Memory B cell (primary cell): ENCODE measurements around the gene SMAGP.
"Not testable (repeated sequence)": the region's sequence is repeated elsewhere in the genome, so short reads cannot be mapped to it uniquely, and the experiment has no call there.

Experiments used
- ATAC-seq: fragments of 150-1000 bp; cut with Tn5 transposase; 2 replicates; pipeline ENCODE4 v1.10.0; 2021; ENCODE audit warnings: low read depth, mild to moderate bottlenecking, moderate library complexity
- DNase-seq, 2 donors: peaks; one replicate each; pipeline ENCODE4 v3.0.0; 2022; ENCODE audit warnings: low spot score in 2 of 2
- H3K27ac Mint-ChIP-seq: one replicate; pipeline ENCODE4 v1.8.0; 2022; ENCODE audit warnings: mild to moderate bottlenecking, moderate library complexity, mixed read lengths
- H3K27me3 Mint-ChIP-seq: one replicate; pipeline ENCODE4 v1.8.0; 2022; ENCODE audit warnings: mixed read lengths
- H3K36me3 Mint-ChIP-seq: one replicate; pipeline ENCODE4 v1.8.0; 2022; ENCODE audit warnings: mild to moderate bottlenecking, mixed read lengths
- H3K4me1 Mint-ChIP-seq: one replicate; pipeline ENCODE4 v1.8.0; 2022; ENCODE audit warnings: mixed read lengths
- H3K4me3 Mint-ChIP-seq: one replicate; pipeline ENCODE4 v1.8.0; 2022; ENCODE audit warnings: mild to moderate bottlenecking, moderate library complexity, mixed read lengths
- H3K9me3 Mint-ChIP-seq: one replicate; pipeline ENCODE4 v1.8.0; 2022; ENCODE audit warnings: mixed read lengths

SMAGP gene

DNA sequence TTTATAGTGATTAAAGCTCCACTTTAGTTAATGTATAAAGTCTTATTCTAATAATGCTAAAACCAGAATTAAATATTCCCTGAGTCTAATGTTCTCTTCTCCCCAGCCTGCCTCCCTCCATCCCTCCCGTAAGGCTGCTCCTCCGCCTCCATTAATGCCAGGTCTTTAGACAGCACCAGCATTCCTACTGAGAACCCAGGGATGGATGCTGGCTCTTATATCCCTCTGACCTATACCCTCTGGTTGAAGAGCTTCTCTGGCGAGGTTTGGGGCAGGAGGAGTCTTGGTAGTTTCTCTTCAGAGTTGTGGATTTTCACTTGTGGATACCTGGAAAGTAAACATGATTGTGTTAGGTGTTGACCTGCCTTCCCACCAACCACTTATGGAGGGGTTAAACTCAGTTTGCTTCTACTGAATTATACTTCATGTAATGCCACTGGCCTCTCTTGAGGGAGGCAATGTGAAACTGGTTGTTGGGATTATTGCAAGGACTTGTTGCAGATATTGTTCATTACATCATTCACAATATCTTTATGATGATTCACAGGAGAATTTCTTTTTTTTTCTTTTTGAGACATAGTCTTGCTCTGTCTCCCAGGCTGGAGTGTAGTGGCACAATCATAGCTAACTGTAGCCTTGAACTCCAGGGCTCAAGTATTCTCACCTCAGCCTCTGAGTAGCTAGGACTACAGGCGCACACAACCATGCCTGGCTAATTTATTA is 11.1 kb upstream of the SMAGP start:
- H3K36me3 Mint-ChIP-seq: peaks cover 18% of the 10 kb centered on the region
- H3K4me1 Mint-ChIP-seq: peaks cover 2% of the 10 kb centered on the region
- H3K4me3 Mint-ChIP-seq: no peak overlapping the region

DNA sequence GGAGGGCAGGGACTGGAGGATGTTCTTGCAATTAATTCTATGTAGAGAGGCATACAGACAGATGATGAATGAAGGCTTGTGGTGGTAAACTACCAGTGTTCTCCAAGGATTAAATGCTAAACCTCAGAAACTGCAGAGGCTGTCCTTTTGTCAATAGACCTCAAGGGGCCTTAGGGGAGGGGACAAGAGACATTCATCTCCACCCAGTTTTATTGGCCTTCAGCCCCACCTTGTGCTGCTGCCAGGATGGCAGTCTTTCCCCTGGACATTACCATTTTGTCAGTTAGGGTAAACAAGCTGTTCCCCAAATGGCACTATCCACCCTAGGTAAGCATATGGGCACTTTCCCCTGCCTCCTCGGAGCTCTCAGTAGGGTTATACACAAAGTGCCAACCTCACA is 4.9 kb upstream of the SMAGP start:
- no peak overlapping the region for H3K27ac Mint-ChIP-seq
- H3K4me1 Mint-ChIP-seq: peaks cover 11% of the 10 kb centered on the region
- no peaks in the 10 kb centered on the region for H3K27me3 Mint-ChIP-seq
- H3K36me3 Mint-ChIP-seq: no peaks in the 10 kb centered on the region
- DNase-seq (no peak), ATAC-seq (no peak)
- H3K9me3 Mint-ChIP-seq: no peaks in the 10 kb centered on the region
- no peak overlapping the region for H3K4me3 Mint-ChIP-seq

More for the DNA sequence above, 11.1 kb upstream of the SMAGP start:
- H3K9me3 Mint-ChIP-seq: no peaks in the 10 kb centered on the region
- H3K27ac Mint-ChIP-seq: no peak overlapping the region
- no peaks in the 10 kb centered on the region for H3K27me3 Mint-ChIP-seq
- ATAC-seq (no peak), DNase-seq (no peak)

DNA sequence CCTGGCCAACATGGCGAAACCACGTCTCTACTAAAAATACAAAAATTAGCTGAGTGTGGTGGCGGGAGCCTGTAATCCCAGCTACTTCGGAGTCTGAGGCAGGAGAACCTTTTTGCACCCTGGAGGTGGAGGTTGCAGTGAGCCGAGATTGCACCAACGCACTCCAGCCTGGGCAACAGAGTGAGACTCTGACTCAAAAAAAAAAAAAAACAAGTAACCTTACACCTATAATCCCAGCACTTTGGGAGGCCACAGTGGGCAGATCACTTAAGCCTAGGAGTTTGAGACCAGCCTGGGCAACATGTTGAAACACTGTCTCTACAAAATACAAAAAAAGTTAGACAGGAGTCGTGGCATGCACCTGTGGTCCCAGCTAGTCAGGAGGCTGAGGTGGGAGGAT is 2.6 kb upstream of the SMAGP start:
- ATAC-seq, H3K27me3 Mint-ChIP-seq, DNase-seq, H3K9me3 Mint-ChIP-seq, H3K27ac Mint-ChIP-seq, H3K36me3 Mint-ChIP-seq, H3K4me3 Mint-ChIP-seq: not testable (repeated sequence)
- peaks cover 22% of the 10 kb centered on the region for H3K4me1 Mint-ChIP-seq

DNA sequence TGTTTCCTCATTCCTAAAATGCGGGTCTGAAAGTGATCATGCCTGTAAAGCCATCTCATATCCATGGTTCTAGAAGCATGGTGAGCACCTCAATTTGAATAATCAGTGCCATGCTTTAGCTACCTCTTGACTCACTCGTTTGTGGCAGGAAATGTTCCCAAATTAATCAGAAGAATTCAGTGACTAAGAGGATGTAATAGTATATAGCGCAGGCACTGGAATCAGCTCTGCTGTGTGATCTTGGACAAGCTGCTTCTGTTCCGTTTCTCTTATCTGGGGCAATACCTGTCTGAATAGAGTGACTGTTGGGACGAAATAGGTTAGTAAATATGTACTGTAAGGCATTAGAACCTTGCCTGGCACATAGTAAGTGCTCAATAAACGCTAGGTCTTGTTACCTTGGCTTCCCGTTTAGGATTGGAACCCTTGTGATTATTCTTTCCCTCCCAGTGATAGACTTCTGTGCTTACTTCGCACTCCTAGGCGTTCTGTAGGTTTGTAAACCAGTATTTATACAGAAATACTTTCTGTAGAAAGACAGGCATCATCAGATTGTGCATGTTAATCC is 820 bp upstream of the SMAGP start:
- ATAC-seq (peak; percentile 7), DNase-seq (no peak)
- no peaks in the 10 kb centered on the region for H3K9me3 Mint-ChIP-seq
- peaks cover 24% of the 10 kb centered on the region for H3K4me1 Mint-ChIP-seq
- peaks cover 5% of the 10 kb centered on the region for H3K36me3 Mint-ChIP-seq
- H3K4me3 Mint-ChIP-seq: peak overlapping the region; percentile 94
- H3K27ac Mint-ChIP-seq: peak overlapping the region; percentile 84
- no peaks in the 10 kb centered on the region for H3K27me3 Mint-ChIP-seq

DNA sequence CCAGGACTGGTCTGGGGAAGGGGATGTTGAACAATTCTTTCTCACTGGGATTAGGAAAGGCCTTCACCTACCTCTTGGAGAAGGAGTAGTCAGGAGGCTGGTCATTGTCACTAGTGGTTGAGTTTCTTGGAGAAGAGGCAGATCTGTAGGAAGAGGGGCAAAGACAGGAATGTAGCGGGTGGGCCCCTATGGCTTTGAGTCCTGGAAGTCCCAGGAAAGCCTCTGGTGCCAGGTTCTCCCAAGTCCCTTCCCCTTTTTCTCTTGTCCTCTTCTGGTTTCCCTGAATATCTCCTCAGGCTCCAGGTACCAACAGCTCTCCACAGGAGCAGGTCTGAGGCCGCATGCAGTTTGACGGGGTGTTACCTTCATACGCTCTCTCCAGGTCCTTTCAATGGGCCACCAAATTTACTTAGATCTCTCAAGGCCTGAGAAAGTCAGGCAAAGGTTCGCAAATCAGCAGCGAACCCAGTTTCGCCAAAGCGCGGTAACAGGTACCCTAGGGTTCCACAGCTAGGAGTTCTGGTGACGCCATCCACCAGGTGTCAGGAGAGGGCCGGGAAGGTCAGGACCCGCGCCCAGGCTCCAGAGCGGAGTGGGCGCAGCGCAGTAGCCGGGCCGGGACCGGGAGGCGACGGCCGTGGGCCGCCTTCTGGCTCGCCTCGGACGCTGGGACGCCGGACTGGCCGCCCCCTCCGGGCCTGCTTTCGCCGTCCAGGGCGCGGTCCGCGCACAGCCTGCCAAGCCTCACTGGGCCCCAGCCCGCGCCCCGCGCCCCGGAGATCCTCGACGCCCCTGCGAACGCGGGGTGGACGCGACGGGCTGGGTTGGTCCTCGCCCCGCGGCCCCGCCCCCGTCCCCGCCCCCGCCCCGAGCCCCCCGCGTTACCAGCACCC is 795 bp downstream of the SMAGP start:
- Mint-ChIP-seq H3K9me3 (peaks cover 2% of the 10 kb centered on the region), H3K27me3 (no peaks in the 10 kb centered on the region), H3K27ac (peak overlapping the region; percentile 80), H3K4me3 (peak overlapping the region; percentile 87), H3K4me1 (peaks cover 33% of the 10 kb centered on the region), H3K36me3 (peaks cover 8% of the 10 kb centered on the region)
- DNase-seq (peak; percentile 45 to 63), ATAC-seq (peak; percentile 59)

DNA sequence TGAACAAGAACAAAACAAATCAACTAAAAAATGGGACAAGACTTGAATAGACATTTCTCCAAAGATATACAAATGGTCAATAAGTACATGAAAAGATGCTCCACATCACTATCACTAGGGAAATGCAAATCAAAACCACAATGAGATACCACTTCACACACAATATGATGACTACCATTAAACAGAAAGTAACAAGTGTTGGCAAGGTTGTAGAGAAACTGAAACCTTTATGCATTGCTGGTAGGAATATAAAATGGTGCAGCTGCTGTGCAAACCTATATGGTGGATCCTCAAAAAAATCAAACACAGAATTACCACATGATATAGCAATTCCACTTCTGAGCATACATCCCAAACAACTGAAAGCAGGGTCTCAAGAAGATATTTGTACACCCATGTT is 5.2 kb downstream of the SMAGP start:
- DNase-seq: no peak
- peaks cover 33% of the 10 kb centered on the region for H3K4me1 Mint-ChIP-seq
- peaks cover 11% of the 10 kb centered on the region for H3K36me3 Mint-ChIP-seq
- H3K27ac Mint-ChIP-seq: peak overlapping the region; percentile 17
- H3K27me3 Mint-ChIP-seq: no peaks in the 10 kb centered on the region
- peaks cover 2% of the 10 kb centered on the region for H3K9me3 Mint-ChIP-seq
- H3K4me3 Mint-ChIP-seq: no peak overlapping the region
- peak; percentile 55 for ATAC-seq

DNA sequence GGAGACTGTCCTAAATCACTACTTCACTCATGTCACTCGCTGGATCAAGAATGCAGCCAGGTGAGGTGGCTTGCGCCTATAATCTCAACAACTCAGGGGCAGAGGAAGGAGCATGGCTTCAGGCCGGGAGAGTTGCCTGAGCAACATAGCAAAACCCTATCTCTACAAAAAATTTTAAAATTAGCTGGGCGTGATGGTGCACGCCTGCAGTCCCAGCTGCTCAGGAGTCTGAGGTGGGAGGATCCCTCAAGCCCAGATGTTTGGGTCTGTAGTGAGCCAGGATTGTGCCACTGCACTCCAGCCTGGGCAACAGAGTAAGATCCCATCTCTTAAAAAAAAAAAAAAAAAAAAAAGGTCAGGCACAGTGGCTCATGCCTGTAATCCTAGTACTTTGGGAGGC is 5.9 kb downstream of the SMAGP start:
- DNase-seq (no peak), ATAC-seq (no peak)
- peaks cover 11% of the 10 kb centered on the region for H3K36me3 Mint-ChIP-seq
- no peaks in the 10 kb centered on the region for H3K27me3 Mint-ChIP-seq
- peak overlapping the region; percentile 16 for H3K27ac Mint-ChIP-seq
- no peak overlapping the region for H3K4me3 Mint-ChIP-seq
- peaks cover 30% of the 10 kb centered on the region for H3K4me1 Mint-ChIP-seq
- peaks cover 2% of the 10 kb centered on the region for H3K9me3 Mint-ChIP-seq

DNA sequence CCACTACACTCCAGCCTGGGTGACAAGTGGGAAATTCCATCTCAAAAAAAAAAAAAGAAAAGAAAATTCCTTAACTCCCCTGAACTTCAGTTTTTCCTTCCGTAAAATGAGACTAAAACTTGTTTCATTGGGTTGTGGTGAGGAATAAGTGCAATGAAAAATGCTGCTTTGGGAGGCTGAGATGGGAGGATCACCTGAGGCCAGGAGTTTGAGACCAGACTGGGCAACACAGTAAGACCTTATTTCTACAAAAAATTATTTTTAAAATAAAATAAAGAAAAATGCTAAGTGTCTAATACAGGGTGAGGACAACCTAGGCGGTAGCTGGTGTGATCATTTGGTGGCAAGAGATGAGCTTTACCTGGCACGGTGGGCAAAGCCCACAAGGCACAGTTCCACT is 6.9 kb downstream of the SMAGP start:
- Mint-ChIP-seq H3K27ac (no peak overlapping the region), H3K36me3 (peaks cover 11% of the 10 kb centered on the region), H3K9me3 (peaks cover 2% of the 10 kb centered on the region), H3K4me3 (no peak overlapping the region), H3K4me1 (peaks cover 24% of the 10 kb centered on the region), H3K27me3 (no peaks in the 10 kb centered on the region)
- no peak for ATAC-seq
- DNase-seq: no peak

DNA sequence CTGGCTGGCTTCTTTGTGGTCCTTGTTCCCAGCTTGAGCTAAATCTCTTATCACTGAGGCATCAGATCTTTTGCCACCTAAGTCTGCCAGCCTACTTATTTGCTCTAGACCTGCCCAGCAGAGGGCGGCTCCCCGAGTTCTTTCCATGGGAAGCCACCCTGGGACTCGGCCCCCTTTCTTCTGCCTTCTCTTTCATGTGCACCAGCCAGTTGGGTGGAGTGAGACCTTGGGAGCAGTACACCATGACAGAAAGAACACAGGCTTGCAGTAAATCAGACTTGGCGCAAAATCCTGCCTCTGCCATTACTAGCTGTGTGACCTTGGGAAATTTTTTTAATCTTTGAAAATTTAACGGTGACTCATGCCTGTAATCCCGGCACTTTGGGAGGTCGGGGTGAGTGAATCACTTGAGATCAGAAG is 7.4 kb downstream of the SMAGP start:
- Mint-ChIP-seq H3K27me3 (no peaks in the 10 kb centered on the region), H3K9me3 (peaks cover 2% of the 10 kb centered on the region), H3K36me3 (peaks cover 9% of the 10 kb centered on the region), H3K4me3 (no peak overlapping the region), H3K27ac (no peak overlapping the region), H3K4me1 (peaks cover 19% of the 10 kb centered on the region)
- ATAC-seq (peak; percentile 41), DNase-seq (no peak)

DNA sequence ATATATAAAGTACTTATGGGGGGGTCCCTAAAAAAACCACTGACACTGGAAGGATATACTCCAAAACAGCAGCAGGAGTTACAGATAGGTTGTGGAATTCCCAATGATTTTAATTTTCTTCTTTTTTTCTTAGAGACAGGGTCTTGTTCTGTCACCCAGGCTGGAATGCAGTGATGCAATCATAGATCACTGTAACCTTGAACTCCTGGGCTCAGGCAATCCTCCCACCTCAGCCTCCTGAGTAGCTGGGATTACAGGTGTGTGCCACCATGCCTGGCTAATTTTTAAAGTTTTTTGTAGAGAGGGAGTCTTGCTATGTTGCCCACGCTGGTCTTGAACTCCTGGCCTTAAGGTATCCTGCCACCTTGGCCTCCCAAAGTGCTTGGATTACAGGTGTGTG is 10.6 kb downstream of the SMAGP start:
- H3K4me1 Mint-ChIP-seq, H3K27ac Mint-ChIP-seq, H3K27me3 Mint-ChIP-seq, ATAC-seq, H3K9me3 Mint-ChIP-seq, DNase-seq, H3K4me3 Mint-ChIP-seq: not testable (repeated sequence)
- peaks cover 13% of the 10 kb centered on the region for H3K36me3 Mint-ChIP-seq

DNA sequence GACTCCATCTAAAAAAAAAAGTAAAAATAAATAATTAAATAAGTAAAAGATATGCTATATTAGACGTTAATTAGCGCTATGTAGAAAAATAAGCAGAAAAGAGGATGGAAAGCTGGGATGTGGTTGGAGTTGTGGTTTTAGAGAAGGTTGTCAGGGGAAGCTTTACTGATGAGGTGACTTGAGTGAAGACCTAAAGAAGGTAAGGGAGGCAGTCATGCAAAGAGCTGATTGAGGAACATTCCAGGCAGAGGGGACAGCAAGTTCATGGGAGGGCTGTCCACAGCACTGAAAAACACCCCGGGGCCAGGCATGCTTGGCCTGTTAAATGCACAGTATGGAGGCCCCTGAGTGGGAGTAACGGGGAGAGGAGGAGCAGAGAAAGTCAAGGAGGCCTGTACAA is 15.7 kb downstream of the SMAGP start:
- Mint-ChIP-seq H3K4me3 (no peak overlapping the region), H3K36me3 (peaks cover 17% of the 10 kb centered on the region), H3K27ac (no peak overlapping the region), H3K9me3 (no peaks in the 10 kb centered on the region), H3K27me3 (no peaks in the 10 kb centered on the region), H3K4me1 (peaks cover 4% of the 10 kb centered on the region)
- ATAC-seq: no peak
- DNase-seq: no peak

DNA sequence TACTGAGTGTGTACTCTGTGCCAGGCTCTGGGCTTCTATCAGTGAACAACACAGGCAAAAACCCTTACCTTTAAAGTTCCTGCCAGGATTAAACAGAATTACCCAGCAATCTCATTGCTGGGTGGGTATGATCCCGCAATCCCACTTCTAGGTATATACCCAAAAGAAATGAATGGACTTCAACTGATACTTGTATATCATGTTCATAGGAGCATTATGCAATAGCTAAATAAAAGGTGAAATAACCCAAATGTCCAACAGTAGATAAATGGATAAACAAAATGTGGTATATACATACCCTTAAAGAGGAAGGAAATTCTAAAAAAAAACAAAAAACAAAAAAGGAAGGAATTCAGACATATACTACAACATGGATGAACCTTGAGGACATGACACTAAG is 16.9 kb downstream of the SMAGP start:
- Mint-ChIP-seq H3K27me3 (no peaks in the 10 kb centered on the region), H3K4me1 (peaks cover 5% of the 10 kb centered on the region), H3K36me3 (peaks cover 17% of the 10 kb centered on the region), H3K4me3 (no peak overlapping the region), H3K9me3 (no peaks in the 10 kb centered on the region), H3K27ac (no peak overlapping the region)
- DNase-seq (no peak), ATAC-seq (no peak)

DNA sequence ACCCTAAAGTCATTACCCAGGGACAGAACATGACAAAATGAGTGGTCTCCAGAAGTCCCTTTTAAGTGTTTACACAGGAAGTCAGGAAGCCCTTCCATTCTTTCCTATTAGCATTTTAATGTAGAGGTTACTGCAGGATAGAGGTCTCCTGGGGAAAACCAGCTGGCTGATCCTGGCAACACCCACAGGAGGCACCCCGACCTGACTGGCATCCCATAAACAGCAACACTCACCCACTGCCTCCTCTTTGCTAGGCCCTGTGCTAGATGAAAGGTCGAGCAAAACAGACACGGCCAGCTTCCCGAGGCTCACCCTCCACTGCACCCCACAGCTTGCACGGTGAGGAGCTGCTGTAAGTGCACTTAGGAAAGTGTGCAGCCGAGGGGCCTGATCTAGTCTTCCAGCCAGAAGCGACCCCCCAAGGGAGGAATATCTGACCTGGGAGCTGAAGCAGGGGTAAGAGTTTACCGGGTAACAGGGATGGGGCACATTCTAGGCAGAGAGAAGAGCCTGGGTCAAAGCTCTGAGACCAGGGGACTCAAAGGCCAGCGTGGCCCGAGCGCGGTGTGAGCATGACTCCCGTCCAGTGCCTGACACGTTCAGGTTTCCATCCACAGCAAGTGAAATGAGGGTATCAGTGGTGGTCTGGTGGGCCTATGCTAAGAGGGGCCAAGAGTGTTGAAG is 22.6 kb downstream of the SMAGP start:
- Mint-ChIP-seq H3K4me1 (peaks cover 30% of the 10 kb centered on the region), H3K36me3 (peaks cover 24% of the 10 kb centered on the region), H3K27ac (peak overlapping the region; percentile 72), H3K9me3 (no peaks in the 10 kb centered on the region), H3K4me3 (no peak overlapping the region), H3K27me3 (no peaks in the 10 kb centered on the region)
- no peak for ATAC-seq
- DNase-seq: no peak
